ENCODE data around the gene LIMCH1. TPM values are rescaled to one million over a fixed set of nuclear protein-coding genes. Genes with fewer than 3 reads are reported as not detected.

The LIMCH1 gene
- total RNA-seq, 4 donors from 2014 or later = 8.5 to 32.6 (median 27.0) TPM

GRCh38 chr4:41658163-41658562 lies 120.2 kb downstream of the LIMCH1 start:
- no peaks in the 10 kb centered on the region for H3K27me3 ChIP-seq
- WGBS = 79% methylated on average over 4 of the region's 4 CpGs
- no peaks in the 10 kb centered on the region for H3K4me1 ChIP-seq
- no peak overlapping the region for H3K4me3 ChIP-seq
- H3K36me3 ChIP-seq = peaks cover 6% of the 10 kb centered on the region
- DNase-seq (ENCODE audit: low spot score in 2 of 2) = no peak
- TF ChIP-seq POLR2AphosphoS5 (IDR thresholded peaks at IDR 0.05) (no peak), EP300 (IDR thresholded peaks at IDR 0.05) (no peak), POLR2A (IDR thresholded peaks at IDR 0.05) (no peak)
- TF ChIP-seq, protein P1, sequence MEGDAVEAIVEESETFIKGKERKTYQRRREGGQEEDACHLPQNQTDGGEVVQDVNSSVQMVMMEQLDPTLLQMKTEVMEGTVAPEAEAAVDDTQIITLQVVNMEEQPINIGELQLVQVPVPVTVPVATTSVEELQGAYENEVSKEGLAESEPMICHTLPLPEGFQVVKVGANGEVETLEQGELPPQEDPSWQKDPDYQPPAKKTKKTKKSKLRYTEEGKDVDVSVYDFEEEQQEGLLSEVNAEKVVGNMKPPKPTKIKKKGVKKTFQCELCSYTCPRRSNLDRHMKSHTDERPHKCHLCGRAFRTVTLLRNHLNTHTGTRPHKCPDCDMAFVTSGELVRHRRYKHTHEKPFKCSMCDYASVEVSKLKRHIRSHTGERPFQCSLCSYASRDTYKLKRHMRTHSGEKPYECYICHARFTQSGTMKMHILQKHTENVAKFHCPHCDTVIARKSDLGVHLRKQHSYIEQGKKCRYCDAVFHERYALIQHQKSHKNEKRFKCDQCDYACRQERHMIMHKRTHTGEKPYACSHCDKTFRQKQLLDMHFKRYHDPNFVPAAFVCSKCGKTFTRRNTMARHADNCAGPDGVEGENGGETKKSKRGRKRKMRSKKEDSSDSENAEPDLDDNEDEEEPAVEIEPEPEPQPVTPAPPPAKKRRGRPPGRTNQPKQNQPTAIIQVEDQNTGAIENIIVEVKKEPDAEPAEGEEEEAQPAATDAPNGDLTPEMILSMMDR (IDR thresholded peaks at IDR 0.05) = no peak
- no peaks in the 10 kb centered on the region for H3K9me3 ChIP-seq
- H3K27ac ChIP-seq = no peak overlapping the region

DNA sequence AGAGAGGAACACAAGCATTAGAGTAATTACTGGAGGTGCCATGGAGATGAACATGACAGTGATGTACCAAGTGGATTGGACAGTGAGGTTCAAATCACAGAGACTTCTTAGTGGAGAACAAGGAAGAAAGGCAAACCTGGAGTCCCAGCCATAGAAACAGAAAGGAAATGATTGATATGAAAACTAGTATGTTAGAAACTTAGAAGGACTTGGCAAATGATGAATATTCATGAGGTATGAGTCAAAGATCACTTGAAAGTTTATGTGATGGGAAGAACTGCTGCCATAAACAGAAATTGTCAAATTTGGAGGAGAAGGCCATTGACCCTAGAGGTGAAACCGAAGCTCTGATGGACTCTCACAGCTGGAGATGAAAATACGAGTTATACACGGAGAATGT lies 122.4 kb downstream of the LIMCH1 start:
- H3K27ac ChIP-seq = no peak overlapping the region
- H3K9me3 ChIP-seq = no peaks in the 10 kb centered on the region
- H3K27me3 ChIP-seq = no peaks in the 10 kb centered on the region
- no peak for DNase-seq (ENCODE audit: low spot score in 2 of 2)
- peaks cover 6% of the 10 kb centered on the region for H3K36me3 ChIP-seq
- no peak for TF ChIP-seq EP300 (IDR thresholded peaks at IDR 0.05)
- TF ChIP-seq, protein P1 (IDR thresholded peaks at IDR 0.05) = no peak
- TF ChIP-seq POLR2AphosphoS5 (IDR thresholded peaks at IDR 0.05) = no peak
- TF ChIP-seq POLR2A (IDR thresholded peaks at IDR 0.05) = no peak
- no peak overlapping the region for H3K4me3 ChIP-seq
- 91% methylated on average over 3 of the region's 3 CpGs for WGBS
- H3K4me1 ChIP-seq = no peaks in the 10 kb centered on the region

DNA sequence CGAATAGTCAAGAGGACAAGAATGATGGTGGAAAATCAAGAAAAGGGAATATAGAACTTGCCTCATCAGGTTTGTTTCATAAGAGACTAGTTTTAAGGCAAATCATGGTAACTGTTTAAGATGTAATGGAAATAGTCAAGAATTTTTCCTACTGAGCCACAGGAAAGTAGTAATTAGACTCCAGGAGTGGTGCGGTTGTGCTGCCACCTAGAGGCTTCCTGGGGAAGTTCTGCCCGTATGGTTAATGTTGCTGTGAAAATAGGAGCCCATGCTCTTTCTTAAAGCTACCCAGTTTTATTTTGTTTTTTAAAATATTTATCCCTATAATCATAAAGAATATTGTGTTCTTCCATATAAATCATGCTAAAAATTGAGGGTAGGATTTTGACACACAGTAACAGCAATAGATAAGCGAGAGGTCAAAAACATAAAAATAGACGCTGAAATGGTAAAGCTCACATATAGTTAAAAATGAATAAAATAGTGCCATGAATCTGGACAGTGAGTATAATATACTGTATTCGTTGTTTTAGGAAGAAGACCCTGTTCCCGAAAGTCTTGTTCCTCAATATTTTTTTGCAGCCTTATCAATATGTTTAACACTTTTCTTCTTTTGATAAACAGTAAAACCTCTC lies 123.6 kb downstream of the LIMCH1 start:
- no peak overlapping the region for H3K4me3 ChIP-seq
- no peaks in the 10 kb centered on the region for H3K27me3 ChIP-seq
- TF ChIP-seq, protein P1 (IDR thresholded peaks at IDR 0.05) = peak; percentile 79 to 90
- no peak for TF ChIP-seq POLR2A (IDR thresholded peaks at IDR 0.05)
- TF ChIP-seq EP300 (IDR thresholded peaks at IDR 0.05) = no peak
- TF ChIP-seq POLR2AphosphoS5 (IDR thresholded peaks at IDR 0.05) = no peak
- H3K9me3 ChIP-seq = no peaks in the 10 kb centered on the region
- WGBS = 53% methylated on average over 7 of the region's 7 CpGs
- H3K27ac ChIP-seq = no peak overlapping the region
- no peak for DNase-seq (ENCODE audit: low spot score in 2 of 2)
- H3K36me3 ChIP-seq = peaks cover 6% of the 10 kb centered on the region
- no peaks in the 10 kb centered on the region for H3K4me1 ChIP-seq

DNA sequence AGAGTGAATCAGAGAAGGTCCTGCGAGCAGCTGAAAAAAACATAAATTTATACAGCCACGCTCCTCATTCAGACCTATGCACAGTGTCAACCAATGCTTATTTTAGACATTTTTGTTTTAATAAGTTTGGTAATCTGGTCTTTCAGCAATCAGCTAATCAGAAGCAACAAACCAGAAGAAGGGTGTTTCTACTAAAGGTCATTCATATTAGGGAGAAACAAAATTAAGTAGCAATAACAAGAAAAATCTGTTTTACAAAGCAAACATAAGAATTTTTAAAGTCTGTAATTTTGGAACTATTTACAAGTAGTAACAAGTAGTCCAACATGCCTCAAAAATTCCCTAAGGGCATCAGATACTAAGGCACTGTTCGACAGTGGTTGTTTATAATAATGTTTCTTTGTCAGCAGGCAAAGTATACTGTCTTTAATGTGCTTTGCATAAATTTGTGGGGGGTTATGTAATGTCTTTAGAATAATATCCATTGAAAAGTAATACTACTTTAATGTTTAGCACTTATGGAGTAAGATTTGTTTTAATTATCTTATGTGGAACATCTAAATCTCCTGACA lies 127.8 kb downstream of the LIMCH1 start:
- TF ChIP-seq EP300 (IDR thresholded peaks at IDR 0.05) (no peak), POLR2AphosphoS5 (IDR thresholded peaks at IDR 0.05) (no peak), POLR2A (IDR thresholded peaks at IDR 0.05) (no peak)
- TF ChIP-seq, protein P1 (IDR thresholded peaks at IDR 0.05) = no peak
- no peak overlapping the region for H3K4me3 ChIP-seq
- peaks cover 15% of the 10 kb centered on the region for H3K36me3 ChIP-seq
- H3K27me3 ChIP-seq = no peaks in the 10 kb centered on the region
- no peaks in the 10 kb centered on the region for H3K4me1 ChIP-seq
- WGBS = 58% methylated on average over 3 of the region's 3 CpGs
- no peak overlapping the region for H3K27ac ChIP-seq
- H3K9me3 ChIP-seq = no peaks in the 10 kb centered on the region
- DNase-seq (ENCODE audit: low spot score in 2 of 2) = no peak

- TF ChIP-seq EP300 (IDR thresholded peaks at IDR 0.05) (no peak), POLR2A (IDR thresholded peaks at IDR 0.05) (no peak), POLR2AphosphoS5 (IDR thresholded peaks at IDR 0.05) (no peak)
- TF ChIP-seq, protein P1 (IDR thresholded peaks at IDR 0.05) = no peak
- Histone ChIP-seq H3K36me3 (peaks cover 9% of the 10 kb centered on the region), H3K4me3 (no peak overlapping the region), H3K27me3 (no peaks in the 10 kb centered on the region), H3K4me1 (no peaks in the 10 kb centered on the region), H3K9me3 (no peaks in the 10 kb centered on the region), H3K27ac (no peak overlapping the region)
- WGBS = 89% methylated on average over 1 of the region's 1 CpG
- no peak for DNase-seq (ENCODE audit: low spot score in 2 of 2)
Observed at GRCh38 chr4:41668024-41668423, 130.1 kb downstream of the LIMCH1 start.

Data from suprapubic skin (tissue), 4 donors.